SK-N-SH treated with all-trans-retinoic acid at 6 μM for 48 hours (cell line): Measurements from ENCODE around the gene MST1.

Source experiments
- ATAC-seq: fragments of 200-7000 bp; cut with Tn5 transposase; 3 replicates; pipeline ENCODE4 v1.9.1; 2020; ENCODE audit warnings: mild to moderate bottlenecking, moderate library complexity
- ARNTL ChIP-seq: fragments of 450-650 bp; formaldehyde crosslinking; IDR thresholded peaks from 2 replicates; pipeline ENCODE4 v1.5.0; 2020; ENCODE audit warnings: low read depth, mild to moderate bottlenecking, moderate library complexity, borderline replicate concordance
- BACH2 ChIP-seq: fragments of 250-450 bp; sonication (Bioruptor Pico); IDR thresholded peaks from 2 replicates; pipeline ENCODE4 v1.9.0; 2021; ENCODE audit warnings: mild to moderate bottlenecking, borderline replicate concordance
- CREB5 ChIP-seq: fragments of 250-450 bp; sonication (Bioruptor Pico); IDR thresholded peaks from 2 replicates; pipeline ENCODE4 v1.5.1; 2020; ENCODE audit warnings: low read depth, mild to moderate bottlenecking, moderate library complexity
- ESRRG ChIP-seq: fragments of 250-450 bp; sonication (Bioruptor Pico); IDR thresholded peaks from 2 replicates; pipeline ENCODE4 v1.6.1; 2021; ENCODE audit warnings: mild to moderate bottlenecking
- GLIS3 ChIP-seq: fragments of 250-450 bp; sonication (Bioruptor Pico); IDR thresholded peaks from 2 replicates; pipeline ENCODE4 v1.5.0; 2020; ENCODE audit warnings: mild to moderate bottlenecking, moderate library complexity
- OSR1 ChIP-seq: fragments of 250-450 bp; sonication (Bioruptor Pico); IDR thresholded peaks from 2 replicates; pipeline ENCODE4 v1.8.0; 2022; ENCODE audit warnings: moderate library complexity, mild to moderate bottlenecking, inconsistent platforms
- PATZ1 ChIP-seq: fragments of 250-450 bp; sonication (Bioruptor Pico); IDR thresholded peaks from 2 replicates; pipeline ENCODE4 v1.8.0; 2020; ENCODE audit warnings: mild to moderate bottlenecking, moderate library complexity, borderline replicate concordance
- POU6F1 ChIP-seq: fragments of 250-450 bp; sonication (Bioruptor Pico); IDR thresholded peaks from 2 replicates; pipeline ENCODE4 v1.8.0; 2021; ENCODE audit warnings: low read depth, mild to moderate bottlenecking, moderate library complexity, borderline replicate concordance
- PPARA ChIP-seq: fragments of 250-450 bp; sonication (Bioruptor Pico); IDR thresholded peaks from 2 replicates; pipeline ENCODE4 v1.5.0; 2020; ENCODE audit warnings: mild to moderate bottlenecking, borderline replicate concordance
- RARB ChIP-seq: fragments of 250-450 bp; sonication (Bioruptor Pico); IDR thresholded peaks from 2 replicates; pipeline ENCODE4 v1.8.0; 2021; ENCODE audit warnings: mild to moderate bottlenecking, moderate library complexity
- SNAI2 ChIP-seq: fragments of 250-450 bp; sonication (Bioruptor Pico); IDR thresholded peaks from 2 replicates; pipeline ENCODE4 v1.5.0; 2020; ENCODE audit warnings: mild to moderate bottlenecking, moderate library complexity
- TCF4 ChIP-seq: fragments of 250-450 bp; sonication (Bioruptor Pico); IDR thresholded peaks from 2 replicates; pipeline ENCODE4 v1.8.0; 2021; ENCODE audit warnings: mild to moderate bottlenecking, moderate library complexity, borderline replicate concordance
- TOX ChIP-seq: fragments of 250-450 bp; sonication (Bioruptor Pico); IDR thresholded peaks from 2 replicates; pipeline ENCODE4 v1.8.0; 2021; ENCODE audit warnings: mild to moderate bottlenecking, moderate library complexity, borderline replicate concordance
- TSHZ2 ChIP-seq: fragments of 250-450 bp; sonication (Bioruptor Pico); IDR thresholded peaks from 2 replicates; pipeline ENCODE4 v1.5.0; 2020; ENCODE audit warnings: mild to moderate bottlenecking, moderate library complexity
- ZC3H10 ChIP-seq: fragments of 250-450 bp; sonication (Bioruptor Pico); IDR thresholded peaks from 2 replicates; pipeline ENCODE4 v1.5.1; 2021; ENCODE audit warnings: mild to moderate bottlenecking, moderate library complexity
- ZFP3 ChIP-seq: fragments of 250-450 bp; sonication (Bioruptor Pico); IDR thresholded peaks from 2 replicates; pipeline ENCODE4 v1.5.0; 2020; ENCODE audit warnings: mild to moderate bottlenecking, moderate library complexity
- ZFP30 ChIP-seq: fragments of 450-650 bp; formaldehyde crosslinking; IDR thresholded peaks from 2 replicates; pipeline ENCODE4 v1.5.0; 2022; ENCODE audit warnings: mild to moderate bottlenecking, moderate library complexity
- ZNF70 ChIP-seq: fragments of 450-650 bp; formaldehyde crosslinking; IDR thresholded peaks from 2 replicates; pipeline ENCODE4 v1.5.0; 2020; ENCODE audit warnings: mild to moderate bottlenecking, moderate library complexity
- ZNF8 ChIP-seq: fragments of 450-650 bp; formaldehyde crosslinking; IDR thresholded peaks from 2 replicates; pipeline ENCODE4 v1.5.0; 2020; ENCODE audit warnings: mild to moderate bottlenecking, moderate library complexity

The MST1 gene

GRCh38 chr3:49654955-49655556 is 34.2 kb downstream of the MST1 start:
- no peak for ATAC-seq
- TF ChIP-seq BACH2: no peak
- no peak for TF ChIP-seq TSHZ2 (CRISPR knock-in tag)
- TF ChIP-seq GLIS3 (CRISPR knock-in tag): no peak
- no peak for TF ChIP-seq CREB5 (CRISPR knock-in tag)
- no peak for TF ChIP-seq PATZ1 (CRISPR knock-in tag)
- TF ChIP-seq ZFP3: no peak
- no peak for TF ChIP-seq ZNF8
- TF ChIP-seq PPARA (CRISPR knock-in tag): no peak
- no peak for TF ChIP-seq POU6F1 (CRISPR knock-in tag)
- no peak for TF ChIP-seq ESRRG (CRISPR knock-in tag)
- no peak for TF ChIP-seq RARB (CRISPR knock-in tag)
- no peak for TF ChIP-seq ARNTL (CRISPR knock-in tag)

- no peak for TF ChIP-seq PATZ1 (CRISPR knock-in tag)
- no peak for TF ChIP-seq ZFP30 (CRISPR knock-in tag)
- no peak for TF ChIP-seq ZFP3
- TF ChIP-seq TCF4 (CRISPR knock-in tag): no peak
- no peak for TF ChIP-seq OSR1 (CRISPR knock-in tag)
- TF ChIP-seq TOX (CRISPR knock-in tag): no peak
- TF ChIP-seq ZNF8: no peak
- no peak for TF ChIP-seq SNAI2
- TF ChIP-seq ARNTL (CRISPR knock-in tag): no peak
- no peak for TF ChIP-seq POU6F1 (CRISPR knock-in tag)
- TF ChIP-seq ZC3H10 (CRISPR knock-in tag): no peak
- no peak for TF ChIP-seq CREB5 (CRISPR knock-in tag)
- no peak for TF ChIP-seq PPARA (CRISPR knock-in tag)
- no peak for TF ChIP-seq ZNF70 (CRISPR knock-in tag)
- no peak for ATAC-seq
These were observed 35.0 kb downstream of the MST1 start for GRCh38 chr3:49654176-49654825.
